Vagina (tissue), 2 donors: ENCODE results near the gene CUL7. TPM values are rescaled to one million over a fixed set of nuclear protein-coding genes. Genes with fewer than 3 reads are reported as not detected.

Source experiments
- DNase-seq, 2 donors: peaks; one replicate each; pipeline ENCODE4 v3.0.0-alpha.2; 2017; ENCODE audit errors: extremely low spot score in 2 of 2
- H3K27ac ChIP-seq: fragments of 200-600 bp; sonication (generic); one replicate; pipeline ENCODE4 v1.5.1; 2019
- H3K27me3 ChIP-seq: fragments of 200-600 bp; sonication (generic); one replicate; pipeline ENCODE4 v1.5.1; 2019
- H3K36me3 ChIP-seq, 2 donors: fragments of 200-600 bp; sonication (generic); one replicate each; pipeline ENCODE4 v1.5.1; 2017 to 2019
- H3K4me1 ChIP-seq: fragments of 200-600 bp; sonication (generic); one replicate; pipeline ENCODE4 v1.5.1; 2019
- H3K4me3 ChIP-seq, 2 donors: fragments of 200-600 bp; sonication (generic); 1 replicate in 1 of 2; 2 replicates in 1 of 2; pipeline ENCODE4 v1.5.1; 2016 to 2019
- H3K9me3 ChIP-seq: fragments of 200-600 bp; sonication (generic); one replicate; pipeline ENCODE4 v1.5.1; 2019
- POLR2A ChIP-seq, 2 donors: fragments of 450-650 bp; IDR thresholded peaks; one replicate each; pipeline ENCODE4 v1.6.1; 2017; ENCODE audit warnings: antibody characterized with exemption in 2 of 2, mild to moderate bottlenecking in 2 of 2, moderate library complexity in 2 of 2
- POLR2AphosphoS5 ChIP-seq, 2 donors: sonication (generic); formaldehyde crosslinking; IDR thresholded peaks; one replicate each; pipeline ENCODE4 v1.9.0; 2017; ENCODE audit warnings: antibody characterized with exemption in 2 of 2, mild to moderate bottlenecking in 2 of 2, low read depth in 1 of 2; ENCODE audit not compliant: insufficient read depth in 1 of 2
- intact Hi-C: fragments of 100-400 bp; cut with DNase I; formaldehyde crosslinking; loops from one replicate; pipeline ENCODE4 v1.15.1; 2023
- total RNA-seq: library from RNA; depleted of rRNA; stranded (reverse); fragments of >200 nt; gene quantifications from one replicate; pipeline ENCODE4 v1.2.3, GENCODE V29; 2016
- TF ChIP-seq, protein P1 (sequence below), 3 experiments: fragments of 450-650 bp in 2 of 3; fragments of 200-600 bp in 1 of 3; sonication (generic) in 1 of 3; IDR thresholded peaks; one replicate each; pipeline ENCODE4 v1.5.1; 2017 to 2019; ENCODE audit warnings: antibody characterized with exemption in 3 of 3, mild to moderate bottlenecking in 2 of 3, moderate library complexity in 2 of 3

CUL7 gene
- total RNA-seq, 1 donor from 2014 or later = 13.0 TPM

DNA sequence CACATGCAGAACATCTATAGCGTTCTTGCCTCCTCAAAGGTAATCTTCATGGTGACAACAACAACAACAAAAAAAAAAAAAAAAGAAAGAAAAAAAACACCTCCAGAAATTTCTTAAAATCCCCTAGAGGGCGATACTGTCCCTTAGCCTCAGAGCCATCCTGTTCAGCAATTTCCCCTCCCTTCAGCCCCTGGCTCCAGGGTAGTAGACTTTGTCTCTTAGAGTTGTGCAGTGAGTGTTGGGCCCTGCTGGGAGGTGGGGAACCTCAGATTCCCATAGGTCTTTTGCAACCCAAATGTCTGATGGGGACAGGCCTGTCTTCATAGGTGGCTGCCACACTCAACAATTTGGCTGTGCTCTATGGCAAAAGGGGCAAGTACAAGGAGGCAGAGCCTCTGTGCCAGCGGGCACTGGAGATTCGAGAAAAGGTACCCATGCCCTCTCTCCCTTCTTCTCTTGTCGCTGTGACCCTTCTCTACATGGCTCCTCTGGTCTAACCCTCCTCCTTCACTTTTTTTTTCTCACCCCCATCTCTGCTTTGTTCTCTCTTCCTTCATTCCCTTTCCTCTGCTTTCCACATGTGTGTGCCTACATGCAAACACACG, 16.5 kb upstream of the CUL7 start:
- Histone ChIP-seq H3K4me3 (no peak overlapping the region), H3K36me3 (peaks cover 0 to 17% of the 10 kb centered on the region in 2 donors), H3K4me1 (peaks cover 5% of the 10 kb centered on the region), H3K27ac (no peak overlapping the region), H3K27me3 (no peaks in the 10 kb centered on the region), H3K9me3 (no peaks in the 10 kb centered on the region)
- intact Hi-C loops = loop anchor here (10.0 kb wide), 1 partner anchor 55 kb away; no protein-coding TSS in a partner anchor
- no peak for DNase-seq
- no peak for TF ChIP-seq POLR2AphosphoS5 (IDR thresholded peaks at IDR 0.05; ENCODE audit: insufficient read depth in 1 of 2, low read depth in 1 of 2)
- TF ChIP-seq POLR2A (IDR thresholded peaks at IDR 0.05) = no peak
- TF ChIP-seq, protein P1, sequence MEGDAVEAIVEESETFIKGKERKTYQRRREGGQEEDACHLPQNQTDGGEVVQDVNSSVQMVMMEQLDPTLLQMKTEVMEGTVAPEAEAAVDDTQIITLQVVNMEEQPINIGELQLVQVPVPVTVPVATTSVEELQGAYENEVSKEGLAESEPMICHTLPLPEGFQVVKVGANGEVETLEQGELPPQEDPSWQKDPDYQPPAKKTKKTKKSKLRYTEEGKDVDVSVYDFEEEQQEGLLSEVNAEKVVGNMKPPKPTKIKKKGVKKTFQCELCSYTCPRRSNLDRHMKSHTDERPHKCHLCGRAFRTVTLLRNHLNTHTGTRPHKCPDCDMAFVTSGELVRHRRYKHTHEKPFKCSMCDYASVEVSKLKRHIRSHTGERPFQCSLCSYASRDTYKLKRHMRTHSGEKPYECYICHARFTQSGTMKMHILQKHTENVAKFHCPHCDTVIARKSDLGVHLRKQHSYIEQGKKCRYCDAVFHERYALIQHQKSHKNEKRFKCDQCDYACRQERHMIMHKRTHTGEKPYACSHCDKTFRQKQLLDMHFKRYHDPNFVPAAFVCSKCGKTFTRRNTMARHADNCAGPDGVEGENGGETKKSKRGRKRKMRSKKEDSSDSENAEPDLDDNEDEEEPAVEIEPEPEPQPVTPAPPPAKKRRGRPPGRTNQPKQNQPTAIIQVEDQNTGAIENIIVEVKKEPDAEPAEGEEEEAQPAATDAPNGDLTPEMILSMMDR (IDR thresholded peaks at IDR 0.05) = peak in 1 of 3 experiments; percentile 32

- peaks cover 0 to 35% of the 10 kb centered on the region in 2 donors for H3K36me3 ChIP-seq
- TF ChIP-seq POLR2A (IDR thresholded peaks at IDR 0.05) (no peak), POLR2AphosphoS5 (IDR thresholded peaks at IDR 0.05; ENCODE audit: insufficient read depth in 1 of 2, low read depth in 1 of 2) (no peak)
- TF ChIP-seq, protein P1 (IDR thresholded peaks at IDR 0.05) = no peak
- H3K4me3 ChIP-seq = no peak overlapping the region
- H3K27ac ChIP-seq = no peak overlapping the region
- no peaks in the 10 kb centered on the region for H3K9me3 ChIP-seq
- peaks cover 31% of the 10 kb centered on the region for H3K4me1 ChIP-seq
- no peak for DNase-seq
- intact Hi-C loops = no loop called here
- no peaks in the 10 kb centered on the region for H3K27me3 ChIP-seq
Measured at GRCh38 chr6:43062818-43063217, 9.2 kb upstream of the CUL7 start.

- Histone ChIP-seq H3K4me3 (no peak overlapping the region), H3K9me3 (no peaks in the 10 kb centered on the region), H3K36me3 (peaks cover 0 to 33% of the 10 kb centered on the region in 2 donors), H3K4me1 (peaks cover 32% of the 10 kb centered on the region), H3K27ac (no peak overlapping the region), H3K27me3 (no peaks in the 10 kb centered on the region)
- TF ChIP-seq POLR2A (IDR thresholded peaks at IDR 0.05) = no peak
- no peak for TF ChIP-seq POLR2AphosphoS5 (IDR thresholded peaks at IDR 0.05; ENCODE audit: insufficient read depth in 1 of 2, low read depth in 1 of 2)
- TF ChIP-seq, protein P1 (IDR thresholded peaks at IDR 0.05) = no peak
- intact Hi-C loops = no loop called here
- DNase-seq = no peak
Measured at GRCh38 chr6:43061861-43062260, 8.2 kb upstream of the CUL7 start.

DNA sequence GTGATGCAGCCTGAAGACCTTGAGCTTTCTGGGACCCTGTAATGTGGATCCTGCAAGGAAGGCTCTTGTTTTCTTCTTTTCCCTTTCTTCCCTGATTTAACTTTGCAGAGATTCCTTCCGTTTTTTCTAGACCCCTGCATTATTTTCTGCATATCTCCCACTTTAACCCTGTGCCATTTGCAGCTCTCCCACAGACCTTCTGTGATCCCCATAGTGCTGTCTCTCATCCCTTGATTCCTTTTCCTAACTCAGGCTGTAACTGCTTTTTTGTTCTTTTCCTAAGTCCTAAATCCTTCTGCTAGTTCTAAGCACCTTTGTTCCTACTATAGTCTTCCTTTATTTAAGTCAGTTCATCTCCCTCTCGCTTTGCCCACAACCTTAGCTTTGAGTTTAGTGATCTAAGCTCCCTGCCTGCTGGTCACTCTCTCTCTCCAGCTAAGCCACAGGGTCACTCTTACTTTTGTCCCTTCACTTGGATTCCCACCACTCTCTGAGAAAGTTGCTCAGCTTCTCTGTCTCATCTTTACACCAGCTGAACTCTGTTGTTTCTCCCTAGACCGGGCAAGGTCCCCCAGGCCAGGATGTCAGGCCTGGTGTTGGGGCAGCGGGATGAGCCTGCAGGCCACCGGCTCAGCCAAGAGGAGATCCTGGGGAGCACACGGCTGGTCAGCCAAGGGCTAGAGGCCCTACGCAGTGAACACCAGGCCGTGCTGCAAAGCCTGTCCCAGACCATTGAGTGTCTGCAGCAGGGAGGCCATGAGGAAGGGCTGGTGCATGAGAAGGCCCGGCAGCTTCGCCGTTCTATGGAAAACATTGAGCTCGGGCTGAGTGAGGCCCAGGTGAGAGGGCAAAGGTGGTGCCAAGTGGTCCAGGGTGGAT, 7.3 kb upstream of the CUL7 start:
- DNase-seq = no peak
- TF ChIP-seq POLR2A (IDR thresholded peaks at IDR 0.05) (no peak), POLR2AphosphoS5 (IDR thresholded peaks at IDR 0.05; ENCODE audit: insufficient read depth in 1 of 2, low read depth in 1 of 2) (no peak)
- TF ChIP-seq, protein P1 (IDR thresholded peaks at IDR 0.05) = no peak
- Histone ChIP-seq H3K36me3 (peaks cover 0 to 28% of the 10 kb centered on the region in 2 donors), H3K27me3 (no peaks in the 10 kb centered on the region), H3K27ac (peak overlapping the region; percentile 89), H3K4me1 (peaks cover 32% of the 10 kb centered on the region), H3K4me3 (peak overlapping the region; percentile 75 to 82), H3K9me3 (no peaks in the 10 kb centered on the region)
- intact Hi-C loops = no loop called here
